GM19452 (cell line): ENCODE measurements around the gene NMRAL1.

ENCODE experiments used
- ATAC-seq: cut with Tn5 transposase; IDR thresholded peaks from one replicate; pipeline ENCODE4 v1.9.1; 2021; ENCODE audit not compliant: unreplicated experiment

Gene NMRAL1

GRCh38 chr16:4426722-4427372, 47.6 kb downstream of the NMRAL1 start:
- no peak for ATAC-seq

GRCh38 chr16:4426021-4426684, 48.3 kb downstream of the NMRAL1 start:
- ATAC-seq: peak; percentile 23

GRCh38 chr16:4425378-4426020, 48.9 kb downstream of the NMRAL1 start, which contains the start of gene DNAJA3:
Gene DNAJA3 (plus strand): TSS chr16:4425868. CDS start chr16:4425882, 14 bp downstream.
- peak; percentile 89 for ATAC-seq

GRCh38 chr16:4420505-4421105, 53.8 kb downstream of the NMRAL1 start:
- ATAC-seq: no peak

GRCh38 chr16:4419402-4419959, 54.9 kb downstream of the NMRAL1 start:
- ATAC-seq: no peak

- ATAC-seq: peak; percentile 67
Observed at GRCh38 chr16:4416200-4417032, 58.0 kb downstream of the NMRAL1 start, which contains the start of gene CORO7. Gene CORO7 (minus strand): TSS chr16:4416596. CDS start chr16:4416518, 78 bp downstream.

- no peak for ATAC-seq
Observed at GRCh38 chr16:4415538-4416199, 58.8 kb downstream of the NMRAL1 start.

- peak; percentile 64 for ATAC-seq
Observed at GRCh38 chr16:4414187-4414917, 60.1 kb downstream of the NMRAL1 start.

GRCh38 chr16:4412854-4413253, 61.6 kb downstream of the NMRAL1 start:
- no peak for ATAC-seq

- no peak for ATAC-seq
Observed at GRCh38 chr16:4412159-4412558, 62.3 kb downstream of the NMRAL1 start.
